NCI-H128 (cell line): ENCODE data around the gene PRR15.

Source experiments
- DNase-seq: peaks from one replicate; lab custom pipeline; 2025; ENCODE audit not compliant: unreplicated experiment; lab: John Stamatoyannopoulos, UW

The PRR15 gene

GRCh38 chr7:29567174-29567573 lies 3.5 kb downstream of the PRR15 start:
- DNase-seq, result no peak

GRCh38 chr7:29569648-29570047 lies 6.0 kb downstream of the PRR15 start:
- DNase-seq, result no peak

GRCh38 chr7:29572558-29572957 lies 8.9 kb downstream of the PRR15 start:
- DNase-seq, result no peak

GRCh38 chr7:29573567-29573966 lies 9.9 kb downstream of the PRR15 start:
- DNase-seq, result no peak

GRCh38 chr7:29574659-29575058 lies 11.0 kb downstream of the PRR15 start:
- DNase-seq, result no peak

- DNase-seq, result no peak
These were observed 23.7 kb downstream of the PRR15 start for GRCh38 chr7:29587195-29587808.

GRCh38 chr7:29588212-29588611 lies 24.6 kb downstream of the PRR15 start:
- DNase-seq, result no peak

GRCh38 chr7:29588900-29589696 lies 25.5 kb downstream of the PRR15 start:
- no peak for DNase-seq

GRCh38 chr7:29592866-29593265 lies 29.2 kb downstream of the PRR15 start:
- no peak for DNase-seq

- DNase-seq, result no peak
These were observed 29.8 kb downstream of the PRR15 start for GRCh38 chr7:29593459-29593858.

- DNase-seq, result no peak
These were observed 33.1 kb downstream of the PRR15 start for GRCh38 chr7:29596593-29597178.

- no peak for DNase-seq
These were observed 33.6 kb downstream of the PRR15 start for GRCh38 chr7:29597266-29597665.

GRCh38 chr7:29598137-29598536 lies 34.5 kb downstream of the PRR15 start:
- DNase-seq, result no peak

- no peak for DNase-seq
These were observed 35.0 kb downstream of the PRR15 start for GRCh38 chr7:29598613-29599012.

- no peak for DNase-seq
These were observed 35.4 kb downstream of the PRR15 start for GRCh38 chr7:29599026-29599425.

GRCh38 chr7:29600661-29601060 lies 37.0 kb downstream of the PRR15 start:
- DNase-seq, result no peak

- DNase-seq, result no peak
These were observed 40.4 kb downstream of the PRR15 start for GRCh38 chr7:29604052-29604451.

GRCh38 chr7:29604702-29605101 lies 41.1 kb downstream of the PRR15 start:
- no peak for DNase-seq

GRCh38 chr7:29605671-29606070 lies 42.0 kb downstream of the PRR15 start:
- no peak for DNase-seq

GRCh38 chr7:29606287-29606721 lies 42.7 kb downstream of the PRR15 start:
- DNase-seq, result no peak

GRCh38 chr7:29606830-29607229 lies 43.2 kb downstream of the PRR15 start:
- DNase-seq, result no peak

GRCh38 chr7:29607259-29607658 lies 43.6 kb downstream of the PRR15 start:
- no peak for DNase-seq
